Trophoblast cell (in vitro differentiated cells and primary cell): ENCODE data around the gene CPE.

Experiments
- DNase-seq, 2 donors: peaks; one replicate each; pipeline ENCODE4 v3.0.0-alpha.2; 2016
- H2AFZ ChIP-seq: 2 replicates; pipeline ENCODE4 v1.6.1; 2013; ENCODE audit warnings: low read length, moderate library complexity, mild to moderate bottlenecking; ENCODE audit not compliant: insufficient read depth, poor library complexity
- H2AK5ac ChIP-seq: 2 replicates; pipeline ENCODE4 v1.6.1; 2013; ENCODE audit warnings: mild to moderate bottlenecking, low read length
- H2BK120ac ChIP-seq: 2 replicates; pipeline ENCODE4 v1.6.1; 2013; ENCODE audit warnings: low read length, mild to moderate bottlenecking, moderate library complexity; ENCODE audit not compliant: insufficient read depth, poor library complexity
- H2BK12ac ChIP-seq: 2 replicates; pipeline ENCODE4 v1.6.1; 2013; ENCODE audit warnings: mild to moderate bottlenecking, low read length, moderate library complexity
- H2BK5ac ChIP-seq: 2 replicates; pipeline ENCODE4 v1.6.1; 2013; ENCODE audit warnings: low read length, low read depth, moderate library complexity, mild to moderate bottlenecking; ENCODE audit not compliant: poor library complexity
- H3K14ac ChIP-seq: 2 replicates; pipeline ENCODE4 v1.6.1; 2013; ENCODE audit warnings: mild to moderate bottlenecking, low read length
- H3K18ac ChIP-seq: 2 replicates; pipeline ENCODE4 v1.6.1; 2013; ENCODE audit warnings: mild to moderate bottlenecking, low read length
- H3K23ac ChIP-seq: 2 replicates; pipeline ENCODE4 v1.6.1; 2013; ENCODE audit warnings: low read length
- H3K27ac ChIP-seq: 2 replicates; pipeline ENCODE4 v1.5.1; 2013; ENCODE audit warnings: low read depth, mild to moderate bottlenecking, inconsistent platforms, low read length, moderate library complexity
- H3K27me3 ChIP-seq: 2 replicates; pipeline ENCODE4 v1.6.1; 2013; ENCODE audit warnings: inconsistent platforms, mild to moderate bottlenecking, low read length, moderate library complexity; ENCODE audit not compliant: insufficient read depth
- H3K36me3 ChIP-seq, 2 experiments: 1 replicate in 1 of 2; 2 replicates in 1 of 2; pipeline ENCODE4 v1.6.1; 2013; ENCODE audit warnings: low read length in 2 of 2, mild to moderate bottlenecking in 2 of 2, moderate library complexity in 1 of 2; ENCODE audit not compliant: insufficient read depth in 2 of 2, control insufficient read depth in 1 of 2
- H3K4ac ChIP-seq: 2 replicates; pipeline ENCODE4 v1.6.1; 2013; ENCODE audit warnings: low read depth, mild to moderate bottlenecking, low read length, moderate library complexity
- H3K4me1 ChIP-seq, 2 experiments: 1 replicate in 1 of 2; 2 replicates in 1 of 2; pipeline ENCODE4 v1.6.1; 2013; ENCODE audit warnings: low read length in 2 of 2, mild to moderate bottlenecking in 2 of 2, moderate library complexity in 1 of 2; ENCODE audit not compliant: insufficient read depth in 2 of 2, control insufficient read depth in 1 of 2
- H3K4me2 ChIP-seq: 2 replicates; pipeline ENCODE4 v1.6.1; 2013; ENCODE audit warnings: inconsistent platforms, mild to moderate bottlenecking, low read length, moderate library complexity
- H3K4me3 ChIP-seq: 2 replicates; pipeline ENCODE4 v1.5.1; 2013; ENCODE audit warnings: mild to moderate bottlenecking, low read depth, low read length, inconsistent platforms
- H3K79me1 ChIP-seq: one replicate; pipeline ENCODE4 v1.6.1; 2013; ENCODE audit warnings: low read length
- H3K79me2 ChIP-seq: 2 replicates; pipeline ENCODE4 v1.6.1; 2013; ENCODE audit warnings: low read length, mild to moderate bottlenecking; ENCODE audit not compliant: control insufficient read depth, insufficient read depth, poor library complexity
- H3K9ac ChIP-seq: 2 replicates; pipeline ENCODE4 v1.6.1; 2013; ENCODE audit warnings: mild to moderate bottlenecking, low read length
- H3K9me3 ChIP-seq: 2 replicates; pipeline ENCODE4 v1.6.1; 2013; ENCODE audit warnings: low read depth, mild to moderate bottlenecking, control low read depth, inconsistent platforms, low read length; ENCODE audit not compliant: insufficient read depth
- H4K12ac ChIP-seq: 2 replicates; pipeline ENCODE4 v1.6.1; 2013; ENCODE audit warnings: low read depth, mild to moderate bottlenecking, low read length, moderate library complexity
- H4K8ac ChIP-seq: 2 replicates; pipeline ENCODE4 v1.6.1; 2013; ENCODE audit warnings: low read depth, mild to moderate bottlenecking, low read length, moderate library complexity
- H4K91ac ChIP-seq: one replicate; pipeline ENCODE4 v1.6.1; 2013; ENCODE audit warnings: low read depth, mild to moderate bottlenecking, low read length, moderate library complexity
- whole genome bisulfite sequencing: extraction: QIAGEN DNeasy Blood & Tissue Kit; methylation state at CpG from one replicate; pipeline ENCODE4 v1.1.7; 2013; ENCODE audit warnings: missing lambda C conversion rate; ENCODE audit not compliant: insufficient read length, insufficient coverage; ENCODE audit errors: extremely low coverage; 5-methylcytosine and 5-hydroxymethylcytosine counted together

CPE gene

DNA sequence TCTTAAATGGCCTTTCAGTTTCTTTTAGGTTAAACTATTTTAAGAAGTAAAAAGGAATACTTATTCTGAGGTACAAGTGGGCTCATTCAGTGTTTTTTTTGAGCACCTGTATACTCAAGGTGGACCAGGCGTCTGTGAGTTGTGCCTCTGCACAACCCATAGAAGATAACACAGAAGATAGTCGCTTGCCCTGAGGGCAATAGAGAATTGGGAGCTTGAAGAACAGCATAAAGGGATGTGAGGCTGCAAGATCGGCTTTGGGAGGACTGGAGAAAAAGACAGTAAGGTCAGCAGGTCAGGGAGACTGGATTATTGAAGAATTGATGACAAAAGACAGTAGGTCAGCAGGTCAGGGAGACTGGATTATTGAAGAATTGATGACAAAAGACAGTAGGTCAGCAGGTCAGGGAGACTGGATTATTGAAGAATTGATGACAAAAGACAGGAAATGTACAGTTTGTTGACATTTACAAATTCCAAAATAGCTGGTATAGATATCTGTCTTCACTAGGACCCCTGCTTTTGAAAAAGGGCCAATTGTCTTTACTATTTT lies 3.1 kb downstream of the CPE start:
- H4K8ac ChIP-seq, result no peak overlapping the region
- no peaks in the 10 kb centered on the region for H3K9me3 ChIP-seq
- no peak overlapping the region for H2AK5ac ChIP-seq
- H2BK12ac ChIP-seq, result no peak overlapping the region
- no peaks in the 10 kb centered on the region for H3K27me3 ChIP-seq
- peaks cover 6% of the 10 kb centered on the region for H3K79me1 ChIP-seq
- no peak overlapping the region for H2BK120ac ChIP-seq
- H3K4me1 ChIP-seq, result peaks cover 4 to 5% of the 10 kb centered on the region in 2 experiments
- no peak overlapping the region for H3K4me3 ChIP-seq
- no peak overlapping the region for H4K12ac ChIP-seq
- no peak overlapping the region for H3K4me2 ChIP-seq
- no peak overlapping the region for H3K14ac ChIP-seq
- H2AFZ ChIP-seq, result no peak overlapping the region
- no peak overlapping the region for H3K4ac ChIP-seq
- no peak overlapping the region for H2BK5ac ChIP-seq
- H3K27ac ChIP-seq, result no peak overlapping the region
- no peak overlapping the region for H3K18ac ChIP-seq
- no peak overlapping the region for H3K9ac ChIP-seq
- no peak overlapping the region for H3K23ac ChIP-seq
- no peak overlapping the region for H4K91ac ChIP-seq
- no peaks in the 10 kb centered on the region for H3K36me3 ChIP-seq
- no CpG with 5 or more reads among the region's 3 CpGs for WGBS
- peak in 1 of 2 donors; percentile 15 for DNase-seq
- H3K79me2 ChIP-seq, result no peaks in the 10 kb centered on the region

DNA sequence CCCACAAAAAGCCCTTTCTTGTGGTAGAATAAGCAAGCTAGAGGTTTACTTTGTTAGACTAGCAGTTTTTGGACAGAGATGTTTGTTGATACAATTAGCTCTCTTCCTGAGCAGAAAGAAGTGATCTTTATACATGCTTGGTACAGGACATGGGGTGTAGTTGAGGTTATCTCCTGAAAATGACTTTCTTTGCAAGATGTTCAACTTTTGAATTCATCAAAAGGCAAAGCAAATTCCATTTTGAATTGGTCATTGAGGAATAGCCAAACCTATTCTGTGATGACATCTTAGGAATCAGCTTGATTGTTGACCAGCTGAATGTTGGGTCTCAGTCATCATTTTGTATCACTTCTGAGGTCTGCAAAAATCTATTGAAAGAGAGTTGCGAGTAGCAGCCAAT lies 3.8 kb downstream of the CPE start:
- Histone ChIP-seq H3K9me3 (no peaks in the 10 kb centered on the region), H3K14ac (no peak overlapping the region), H3K4me3 (no peak overlapping the region), H3K4me2 (no peak overlapping the region), H3K79me2 (no peaks in the 10 kb centered on the region), H3K27ac (no peak overlapping the region), H4K8ac (no peak overlapping the region), H4K12ac (no peak overlapping the region), H3K18ac (no peak overlapping the region), H2BK12ac (no peak overlapping the region), H3K79me1 (peaks cover 6% of the 10 kb centered on the region), H3K9ac (no peak overlapping the region), H3K4ac (no peak overlapping the region), H3K27me3 (no peaks in the 10 kb centered on the region), H2AFZ (no peak overlapping the region), H3K4me1 (peaks cover 4 to 5% of the 10 kb centered on the region in 2 experiments), H2AK5ac (no peak overlapping the region), H2BK5ac (no peak overlapping the region), H3K36me3 (no peaks in the 10 kb centered on the region), H3K23ac (no peak overlapping the region), H4K91ac (no peak overlapping the region), H2BK120ac (no peak overlapping the region)
- WGBS, result no CpG with 5 or more reads among the region's 1 CpG
- DNase-seq, result no peak

DNA sequence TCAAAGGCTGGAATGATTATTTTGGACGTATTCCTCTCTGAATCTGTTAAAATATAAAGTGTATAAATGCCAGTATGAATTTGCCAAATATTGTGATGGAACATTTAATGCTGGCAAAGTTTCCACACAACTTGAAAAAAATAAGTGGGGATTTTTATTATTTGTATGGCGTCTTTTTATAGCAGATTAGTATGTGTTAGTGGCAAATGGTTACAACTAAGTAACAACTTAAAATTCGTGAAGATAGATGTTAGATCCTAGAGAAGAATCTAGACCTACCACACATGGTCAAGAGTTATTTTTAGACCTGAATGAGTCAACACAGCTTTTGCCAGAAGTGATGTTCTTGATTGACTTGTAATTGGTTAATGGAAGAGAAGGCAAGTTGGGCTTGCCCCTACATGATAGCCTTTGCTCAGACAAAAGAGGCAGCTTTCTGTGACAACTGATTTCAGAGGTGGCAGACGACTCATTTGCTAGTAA lies 4.8 kb downstream of the CPE start:
- Histone ChIP-seq H3K18ac (no peak overlapping the region), H3K79me2 (no peaks in the 10 kb centered on the region), H2BK12ac (no peak overlapping the region), H2AK5ac (no peak overlapping the region), H4K8ac (no peak overlapping the region), H2BK120ac (no peak overlapping the region), H4K12ac (no peak overlapping the region), H3K4me2 (no peak overlapping the region), H3K27ac (no peak overlapping the region), H3K4me1 (peaks cover 4 to 5% of the 10 kb centered on the region in 2 experiments), H3K79me1 (peaks cover 6% of the 10 kb centered on the region), H3K36me3 (no peaks in the 10 kb centered on the region), H3K4me3 (no peak overlapping the region), H3K27me3 (no peaks in the 10 kb centered on the region), H4K91ac (no peak overlapping the region), H3K9ac (no peak overlapping the region), H3K14ac (no peak overlapping the region), H3K4ac (no peak overlapping the region), H2BK5ac (no peak overlapping the region), H3K23ac (no peak overlapping the region), H2AFZ (no peak overlapping the region), H3K9me3 (no peaks in the 10 kb centered on the region)
- WGBS, result no CpG with 5 or more reads among the region's 4 CpGs
- DNase-seq, result no peak

DNA sequence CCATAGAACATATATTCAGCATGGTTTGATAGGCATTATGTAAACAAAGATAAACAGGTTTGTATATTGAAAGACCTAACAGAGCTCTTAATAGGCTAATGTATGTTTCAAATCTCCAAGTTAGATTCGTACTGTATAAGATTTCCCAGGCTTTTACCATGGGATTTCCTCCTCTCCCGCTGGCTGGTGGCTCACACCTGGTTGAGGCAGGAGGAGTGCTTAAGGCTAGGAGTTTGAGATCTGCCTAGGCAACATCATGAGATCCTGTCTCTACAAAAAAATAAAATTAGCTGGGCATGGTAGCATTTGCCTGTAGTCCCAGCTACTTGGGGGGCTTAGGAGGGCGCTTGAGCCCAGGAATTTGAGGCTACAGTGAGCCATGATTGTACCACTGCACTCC lies 5.4 kb downstream of the CPE start:
- H2BK5ac ChIP-seq, result no peak overlapping the region
- no peak overlapping the region for H3K4me2 ChIP-seq
- H4K12ac ChIP-seq, result no peak overlapping the region
- WGBS, result no CpG with 5 or more reads among the region's 3 CpGs
- H3K14ac ChIP-seq, result no peak overlapping the region
- no peaks in the 10 kb centered on the region for H3K27me3 ChIP-seq
- no peak overlapping the region for H3K23ac ChIP-seq
- H3K4me3 ChIP-seq, result no peak overlapping the region
- H2AFZ ChIP-seq, result no peak overlapping the region
- no peaks in the 10 kb centered on the region for H3K9me3 ChIP-seq
- H3K18ac ChIP-seq, result peak overlapping the region; percentile 59
- H3K27ac ChIP-seq, result no peak overlapping the region
- H2AK5ac ChIP-seq, result no peak overlapping the region
- peaks cover 2% of the 10 kb centered on the region for H3K79me1 ChIP-seq
- no peak overlapping the region for H2BK12ac ChIP-seq
- no peak overlapping the region for H3K9ac ChIP-seq
- H2BK120ac ChIP-seq, result peak overlapping the region; percentile 60
- peak overlapping the region; percentile 15 for H4K91ac ChIP-seq
- H4K8ac ChIP-seq, result no peak overlapping the region
- H3K79me2 ChIP-seq, result no peaks in the 10 kb centered on the region
- no peak for DNase-seq
- no peak overlapping the region for H3K4ac ChIP-seq
- peaks cover 4 to 5% of the 10 kb centered on the region in 2 experiments for H3K4me1 ChIP-seq
- H3K36me3 ChIP-seq, result no peaks in the 10 kb centered on the region
